ENCODE measurements around the gene BCCIP. TPM values are rescaled to one million over a fixed set of nuclear protein-coding genes. Genes with fewer than 3 reads are reported as not detected.

The BCCIP gene
- polyA plus RNA-seq, 1 of the 3 experiments (the other 2 are of a cell fraction) = 28.0 TPM

DNA sequence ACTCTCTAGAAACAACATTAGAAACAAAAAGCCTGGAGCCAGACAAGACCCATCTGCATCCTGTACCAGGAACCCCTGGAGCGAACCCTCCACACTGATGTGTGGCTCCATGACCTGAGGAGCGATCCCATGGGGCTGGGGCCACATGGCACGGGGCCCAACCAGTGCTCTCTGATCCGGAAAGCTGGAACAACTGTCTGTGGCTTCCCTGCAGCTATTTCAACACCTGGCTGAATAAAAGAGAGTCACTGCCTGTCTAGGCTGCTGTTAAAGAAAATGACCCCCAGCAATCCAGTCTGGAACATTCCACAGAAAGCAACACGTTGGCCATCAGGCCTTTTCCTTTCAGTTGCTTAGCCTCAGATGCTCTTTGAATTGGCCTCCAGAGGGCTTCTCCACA is 21.2 kb upstream of the BCCIP start:
- H3K79me2 ChIP-seq (ENCODE audit: insufficient read depth) = no peaks in the 10 kb centered on the region
- no peaks in the 10 kb centered on the region for H3K4me1 ChIP-seq (ENCODE audit: control insufficient read depth in 1 of 2, insufficient read depth in 2 of 2, low read depth in 1 of 2, low read length in 1 of 2)
- no peak for DNase-seq
- no peaks in the 10 kb centered on the region for H3K27me3 ChIP-seq (ENCODE audit: insufficient read depth)
- no peaks in the 10 kb centered on the region for H3K9me2 ChIP-seq
- H3K4me2 ChIP-seq = no peak overlapping the region
- no peaks in the 10 kb centered on the region for H4K20me1 ChIP-seq (ENCODE audit: insufficient read depth)
- POLR2A ChIA-PET = no interaction called here
- no peak overlapping the region for H3K4me3 ChIP-seq (ENCODE audit: low read depth in 2 of 2, low read length in 1 of 2)
- H3F3A ChIP-seq (replicated peaks; ENCODE audit: insufficient read depth) = no peaks in the 10 kb centered on the region
- TF ChIP-seq POLR2AphosphoS5 (IDR thresholded peaks at IDR 0.05; ENCODE audit: low read depth, low read length) = no peak
- TF ChIP-seq, protein P1, sequence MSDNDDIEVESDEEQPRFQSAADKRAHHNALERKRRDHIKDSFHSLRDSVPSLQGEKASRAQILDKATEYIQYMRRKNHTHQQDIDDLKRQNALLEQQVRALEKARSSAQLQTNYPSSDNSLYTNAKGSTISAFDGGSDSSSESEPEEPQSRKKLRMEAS (IDR thresholded peaks at IDR 0.05; ENCODE audit: low read depth) = no peak
- no peak for TF ChIP-seq FOXM1 (IDR thresholded peaks at IDR 0.05; ENCODE audit: low read depth)
- TF ChIP-seq TEAD4 (IDR thresholded peaks at IDR 0.05; ENCODE audit: borderline replicate concordance, insufficient read depth) = no peak
- TF ChIP-seq, protein P2, sequence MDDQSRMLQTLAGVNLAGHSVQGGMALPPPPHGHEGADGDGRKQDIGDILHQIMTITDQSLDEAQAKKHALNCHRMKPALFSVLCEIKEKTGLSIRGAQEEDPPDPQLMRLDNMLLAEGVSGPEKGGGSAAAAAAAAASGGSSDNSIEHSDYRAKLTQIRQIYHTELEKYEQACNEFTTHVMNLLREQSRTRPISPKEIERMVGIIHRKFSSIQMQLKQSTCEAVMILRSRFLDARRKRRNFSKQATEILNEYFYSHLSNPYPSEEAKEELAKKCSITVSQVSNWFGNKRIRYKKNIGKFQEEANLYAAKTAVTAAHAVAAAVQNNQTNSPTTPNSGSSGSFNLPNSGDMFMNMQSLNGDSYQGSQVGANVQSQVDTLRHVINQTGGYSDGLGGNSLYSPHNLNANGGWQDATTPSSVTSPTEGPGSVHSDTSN (IDR thresholded peaks at IDR 0.05) = no peak
- no peak for TF ChIP-seq CHD2 (IDR thresholded peaks at IDR 0.05; ENCODE audit: low read length, partially characterized antibody)
- no peak for TF ChIP-seq YY1 (IDR thresholded peaks at IDR 0.05; ENCODE audit: low read depth)
- CTCF ChIA-PET = interaction anchor here (1.0 kb wide), 1 partner anchor 64 kb away, joined by 3 read pairs; no protein-coding TSS in a partner anchor
- peaks cover 15 to 78% of the 10 kb centered on the region in 2 experiments for H3K36me3 ChIP-seq (replicated peaks in 1 of 2; ENCODE audit: control insufficient read depth in 1 of 2, insufficient read depth in 2 of 2, low read length in 1 of 2)
- H3K9me3 ChIP-seq = no peaks in the 10 kb centered on the region
- H2AFZ ChIP-seq (ENCODE audit: low read depth) = no peak overlapping the region
- WGBS (ENCODE audit: low lambda C conversion rate) = 92% methylated on average over 3 of the region's 5 CpGs
- no peak overlapping the region for H3K9ac ChIP-seq
- no peak overlapping the region for H3K27ac ChIP-seq (ENCODE audit: low read depth in 2 of 2, low read length in 1 of 2)

DNA sequence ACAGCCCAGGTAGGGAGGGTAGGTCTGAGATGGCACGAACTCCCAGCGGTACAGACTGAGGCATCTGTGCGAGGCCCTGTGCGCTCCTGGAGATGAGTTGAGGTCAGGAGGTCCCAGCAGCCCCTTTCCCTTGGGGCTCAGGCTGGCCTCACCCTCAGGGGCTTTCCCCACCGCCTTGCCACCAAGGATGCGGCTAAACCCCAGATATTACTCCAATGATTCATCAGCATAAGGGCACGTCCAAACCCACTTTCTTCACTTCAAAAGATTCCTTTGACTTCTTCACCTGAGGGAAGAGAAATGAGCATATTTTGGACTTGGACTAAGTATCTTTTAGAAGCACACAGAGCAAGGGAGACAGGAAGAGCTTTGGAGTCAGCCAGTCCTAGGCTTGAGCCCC is 20.6 kb upstream of the BCCIP start:
- no peak overlapping the region for H3K4me2 ChIP-seq
- H3F3A ChIP-seq (replicated peaks; ENCODE audit: insufficient read depth) = no peaks in the 10 kb centered on the region
- no peaks in the 10 kb centered on the region for H3K9me3 ChIP-seq
- 93% methylated on average over 7 of the region's 7 CpGs for WGBS (ENCODE audit: low lambda C conversion rate)
- H3K36me3 ChIP-seq (replicated peaks in 1 of 2; ENCODE audit: control insufficient read depth in 1 of 2, insufficient read depth in 2 of 2, low read length in 1 of 2) = peaks cover 17 to 79% of the 10 kb centered on the region in 2 experiments
- DNase-seq = no peak
- ChIA-PET POLR2A (no interaction called here), CTCF (interaction anchor here (0.6 kb wide), 1 partner anchor 25 kb away, joined by 3 read pairs; no protein-coding TSS in a partner anchor)
- no peak overlapping the region for H3K4me3 ChIP-seq (ENCODE audit: low read depth in 2 of 2, low read length in 1 of 2)
- no peak overlapping the region for H2AFZ ChIP-seq (ENCODE audit: low read depth)
- TF ChIP-seq YY1 (IDR thresholded peaks at IDR 0.05; ENCODE audit: low read depth) = no peak
- no peak for TF ChIP-seq FOXJ3 (CRISPR knock-in tag; IDR thresholded peaks at IDR 0.05)
- TF ChIP-seq TCF12 (IDR thresholded peaks at IDR 0.05) = no peak
- TF ChIP-seq RXRA (IDR thresholded peaks at IDR 0.05; ENCODE audit: borderline replicate concordance, low read depth) = no peak
- no peak for TF ChIP-seq MEF2A (IDR thresholded peaks at IDR 0.05; ENCODE audit: borderline replicate concordance, low read depth)
- TF ChIP-seq GATA2 (CRISPR knock-in tag; IDR thresholded peaks at IDR 0.05) = no peak
- no peak for TF ChIP-seq FOXM1 (IDR thresholded peaks at IDR 0.05; ENCODE audit: low read depth)
- no peak for TF ChIP-seq EZH2phosphoT487 (IDR thresholded peaks at IDR 0.05; ENCODE audit: borderline replicate concordance, low read depth)
- no peak for TF ChIP-seq RAD21 (IDR thresholded peaks at IDR 0.05; ENCODE audit: low read length)
- TF ChIP-seq NRF1 (IDR thresholded peaks at IDR 0.05; ENCODE audit: low read depth, low read length) = no peak
- TF ChIP-seq POLR2AphosphoS5 (IDR thresholded peaks at IDR 0.05; ENCODE audit: low read depth, low read length) = no peak
- no peak for TF ChIP-seq GABPA (IDR thresholded peaks at IDR 0.05; ENCODE audit: low read depth)
- TF ChIP-seq TEAD4 (IDR thresholded peaks at IDR 0.05; ENCODE audit: borderline replicate concordance, insufficient read depth) = no peak
- TF ChIP-seq NFIC (IDR thresholded peaks at IDR 0.05; ENCODE audit: borderline replicate concordance) = no peak
- TF ChIP-seq SMC3 (IDR thresholded peaks at IDR 0.05; ENCODE audit: low read depth, low read length) = no peak
- no peak for TF ChIP-seq TAF1 (IDR thresholded peaks at IDR 0.05; ENCODE audit: borderline replicate concordance, low read depth, low read length)
- TF ChIP-seq, protein P1 (IDR thresholded peaks at IDR 0.05; ENCODE audit: low read depth) = no peak
- H3K9me2 ChIP-seq = no peaks in the 10 kb centered on the region
- no peaks in the 10 kb centered on the region for H4K20me1 ChIP-seq (ENCODE audit: insufficient read depth)
- no peaks in the 10 kb centered on the region for H3K27me3 ChIP-seq (ENCODE audit: insufficient read depth)
- H3K9ac ChIP-seq = no peak overlapping the region
- no peaks in the 10 kb centered on the region for H3K4me1 ChIP-seq (ENCODE audit: control insufficient read depth in 1 of 2, insufficient read depth in 2 of 2, low read depth in 1 of 2, low read length in 1 of 2)
- no peak overlapping the region for H3K27ac ChIP-seq (ENCODE audit: low read depth in 2 of 2, low read length in 1 of 2)
- no peaks in the 10 kb centered on the region for H3K79me2 ChIP-seq (ENCODE audit: insufficient read depth)
